Endothelial cell of umbilical vein (primary cell): Measurements from ENCODE around the gene IMPG2. TPM values are rescaled to one million over a fixed set of nuclear protein-coding genes. Genes with fewer than 3 reads are reported as not detected.

Experiments used
- BruUV-seq: library from RNA; stranded (reverse); fragments of 400-500 nt; replicated peaks from 2 replicates; lab custom pipeline; 2021; lab: Mats Ljungman, UMichigan
- CTCF ChIA-PET: fragments of 300-600, 350-600 bp; sonication (Branson Sonifier 250); formaldehyde crosslinking; loops from one replicate; lab custom pipeline; 2021; ENCODE audit warnings: antibody characterized with exemption, inconsistent platforms; lab: Charles Lee
- POLR2A ChIA-PET: fragments of 300-600, 350-600 bp; sonication (Branson Sonifier 250); formaldehyde crosslinking; loops from one replicate; lab custom pipeline; 2021; ENCODE audit warnings: antibody characterized with exemption, inconsistent platforms; lab: Charles Lee
- DNase-seq: peaks from one replicate; pipeline ENCODE4 v3.0.0-alpha.2; 2011; ENCODE audit warnings: low read depth, low spot score
- FAIRE-seq: peaks from 2 replicates; lab custom pipeline; 2011; peaks lifted over from hg19 to GRCh38; lab: Jason Lieb, UNC
- H2AFZ ChIP-seq: 2 replicates; pipeline ENCODE4 v1.6.0; 2012; ENCODE audit warnings: low read depth, low read length, control low read depth, inconsistent platforms
- H3K27ac ChIP-seq: 2 replicates; pipeline ENCODE4 v1.5.1; 2011; ENCODE audit warnings: low read depth, mild to moderate bottlenecking, control low read depth, low read length, moderate library complexity; ENCODE audit not compliant: insufficient read depth
- H3K27me3 ChIP-seq, 2 experiments: 2 replicates each; pipeline versions ENCODE4 v1.6.0 to v1.6.1; 2011; ENCODE audit warnings: low read length in 2 of 2, mixed read lengths in 1 of 2; ENCODE audit not compliant: control insufficient read depth in 2 of 2, insufficient read depth in 2 of 2
- H3K36me3 ChIP-seq, 2 experiments: 2 replicates in 1 of 2; 3 replicates in 1 of 2; pipeline ENCODE4 v1.5.1; 2011; ENCODE audit warnings: low read length in 2 of 2, mild to moderate bottlenecking in 1 of 2, moderate library complexity in 1 of 2; ENCODE audit not compliant: control insufficient read depth in 2 of 2, insufficient read depth in 2 of 2; ENCODE audit errors: extremely low read depth in 1 of 2
- H3K4me1 ChIP-seq: 3 replicates; pipeline ENCODE4 v1.5.1; 2011; ENCODE audit warnings: mild to moderate bottlenecking, low read length; ENCODE audit not compliant: control insufficient read depth, insufficient read depth; ENCODE audit errors: extremely low read depth
- H3K4me2 ChIP-seq: 2 replicates; pipeline ENCODE4 v1.6.1; 2011; ENCODE audit warnings: low read length, control low read depth, mixed read lengths; ENCODE audit not compliant: insufficient read depth
- H3K4me3 ChIP-seq, 3 experiments: fragments of 200-600 bp in 1 of 3; sonication (generic), shearing (Covaris generic) in 1 of 3; replicated peaks in 1 of 3; 2 replicates each; pipeline ENCODE4 v1.5.1; 2011 to 2016; ENCODE audit warnings: control low read depth in 3 of 3, low read length in 3 of 3, mild to moderate bottlenecking in 2 of 3, inconsistent platforms in 1 of 3, low read depth in 1 of 3, moderate library complexity in 1 of 3; ENCODE audit not compliant: insufficient read depth in 1 of 3
- H3K79me2 ChIP-seq: 2 replicates; pipeline ENCODE4 v1.6.0; 2012; ENCODE audit warnings: low read length, inconsistent platforms; ENCODE audit not compliant: control insufficient read depth, insufficient read depth
- H3K9ac ChIP-seq: replicated peaks from 2 replicates; pipeline ENCODE3; 2011; ENCODE audit warnings: low read length, control low read depth; ENCODE audit not compliant: insufficient read depth; ENCODE audit errors: extremely low read depth
- H3K9me1 ChIP-seq: replicated peaks from 3 replicates; pipeline ENCODE4 v1.6.0; 2011; ENCODE audit warnings: mild to moderate bottlenecking, low read length; ENCODE audit not compliant: control insufficient read depth, insufficient read depth; ENCODE audit errors: extremely low read depth
- H3K9me3 ChIP-seq: replicated peaks from 2 replicates; pipeline ENCODE4 v1.5.1; 2012; ENCODE audit warnings: low read length, inconsistent platforms; ENCODE audit not compliant: control insufficient read depth, insufficient read depth
- H4K20me1 ChIP-seq: replicated peaks from 2 replicates; pipeline ENCODE3; 2011; ENCODE audit warnings: mild to moderate bottlenecking, low read length; ENCODE audit not compliant: control insufficient read depth, insufficient read depth; ENCODE audit errors: extremely low read depth
- CTCF ChIP-seq, 2 donors: IDR thresholded peaks; 1 replicate in 1 of 2; 2 replicates in 1 of 2; pipeline ENCODE4 v1.5.1; 2011; ENCODE audit warnings: low read length in 2 of 2, mild to moderate bottlenecking in 2 of 2, moderate library complexity in 2 of 2, control low read depth in 1 of 2, inconsistent platforms in 1 of 2, low read depth in 1 of 2; ENCODE audit not compliant: insufficient read depth in 1 of 2; ENCODE audit errors: extremely low read depth in 1 of 2
- EZH2 ChIP-seq: IDR thresholded peaks from 2 replicates; pipeline ENCODE4 v1.6.1; 2012; ENCODE audit warnings: borderline replicate concordance, low read depth, mild to moderate bottlenecking, moderate library complexity, low read length, inconsistent platforms; ENCODE audit not compliant: severe bottlenecking
- FOS ChIP-seq: IDR thresholded peaks from 2 replicates; pipeline ENCODE4 v1.6.1; 2011; ENCODE audit warnings: mild to moderate bottlenecking, low read length, moderate library complexity, borderline replicate concordance; ENCODE audit not compliant: insufficient read depth
- GATA2 ChIP-seq: IDR thresholded peaks from 2 replicates; pipeline ENCODE4 v1.7.0; 2011; ENCODE audit warnings: low read depth, mild to moderate bottlenecking, moderate library complexity, mixed read lengths, low read length; ENCODE audit not compliant: insufficient read length, insufficient read depth
- JUN ChIP-seq: IDR thresholded peaks from 2 replicates; pipeline ENCODE4 v1.6.1; 2011; ENCODE audit warnings: borderline replicate concordance, low read depth; ENCODE audit not compliant: insufficient read length, insufficient read depth
- MYC ChIP-seq: IDR thresholded peaks from one replicate; pipeline ENCODE4 v1.6.1; 2011; ENCODE audit warnings: mild to moderate bottlenecking, low read depth, low read length
- POLR2A ChIP-seq: IDR thresholded peaks from 2 replicates; pipeline ENCODE4 v1.6.1; 2012; ENCODE audit warnings: low read depth, mild to moderate bottlenecking, control low read depth, low read length
- POLR2AphosphoS5 ChIP-seq: IDR thresholded peaks from 2 replicates; pipeline ENCODE4 v1.6.1; 2012; ENCODE audit warnings: low read depth, mild to moderate bottlenecking, control low read depth, low read length, moderate library complexity; ENCODE audit not compliant: insufficient read depth
- dilution Hi-C: fragments of 300-500 bp; cut with MboI; formaldehyde crosslinking; loops from one replicate; pipeline ENCODE4 v1.15.0; 2019; ENCODE audit warnings: low sequenced_read_pairs; ENCODE audit not compliant: extremely low pct_ligation_motif_present
- intact Hi-C: fragments of 100-400 bp; cut with micrococcal nuclease; formaldehyde crosslinking; loops from one replicate; pipeline ENCODE4 v1.10.0; 2022
- polyA plus RNA-seq, 4 experiments: library from polyadenylated mRNA; depleted of rRNA in 3 of 4; stranded (reverse) in 3 of 4; unstranded in 1 of 4; fragments of >200 nt; gene quantifications; 2 replicates each; pipeline versions ENCODE4 v1.2.1 to v1.2.3, GENCODE V29; 2011 to 2012; ENCODE audit warnings: missing spikeins in 1 of 4
- total RNA-seq: library from RNA; stranded (reverse); gene quantifications from 2 replicates; pipeline ENCODE4 v1.2.3, GENCODE V29; 2021
- TF ChIP-seq, protein P1 (sequence below): IDR thresholded peaks from 2 replicates; pipeline ENCODE4 v1.6.1; 2011; ENCODE audit not compliant: insufficient read depth, insufficient read length

The IMPG2 gene
- total and polyA plus RNA-seq, 2 donors (not counting 3 experiments of a cell fraction or from before 2014, with no cell fraction given), result 0.39 to 0.71 TPM

DNA sequence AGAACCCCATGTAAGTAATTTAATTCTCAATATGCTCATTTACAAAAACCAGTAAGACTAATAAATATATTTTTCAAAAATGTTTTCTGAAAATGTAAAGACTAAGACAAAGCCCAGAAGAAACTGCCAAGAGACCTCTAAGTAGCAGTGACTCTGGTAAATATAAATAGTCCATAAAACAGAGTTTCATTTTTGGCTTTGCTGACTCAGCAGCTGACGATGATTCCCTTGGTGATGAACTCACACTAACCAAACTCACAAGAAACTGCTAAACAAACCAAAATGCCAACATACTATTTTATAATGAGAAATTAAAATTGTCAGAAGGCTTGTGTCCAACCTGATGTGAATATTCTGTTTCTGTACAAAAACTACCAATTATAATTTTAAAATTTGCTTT, 31.5 kb upstream of the IMPG2 start:
- Histone ChIP-seq H3K9me3 (no peaks in the 10 kb centered on the region), H3K9ac (no peak overlapping the region), H3K79me2 (no peaks in the 10 kb centered on the region), H4K20me1 (no peaks in the 10 kb centered on the region), H3K27ac (no peak overlapping the region), H2AFZ (no peak overlapping the region), H3K4me1 (no peaks in the 10 kb centered on the region), H3K4me3 (no peak overlapping the region), H3K4me2 (no peak overlapping the region), H3K27me3 (no peaks in the 10 kb centered on the region), H3K36me3 (no peaks in the 10 kb centered on the region), H3K9me1 (no peaks in the 10 kb centered on the region)
- intact Hi-C loops, result no loop called here
- dilution Hi-C loops, result no loop called here
- TF ChIP-seq EZH2, result no peak
- BruUV-seq, result no TSS peak
- POLR2A ChIA-PET, result no interaction called here
- CTCF ChIA-PET, result interaction anchor here (1.2 to 1.4 kb wide), 2 partner anchors 27 to 49 kb away, joined by 3 to 5 read pairs; no protein-coding TSS in a partner anchor
- DNase-seq, result no peak
- FAIRE-seq, result no peak

DNA sequence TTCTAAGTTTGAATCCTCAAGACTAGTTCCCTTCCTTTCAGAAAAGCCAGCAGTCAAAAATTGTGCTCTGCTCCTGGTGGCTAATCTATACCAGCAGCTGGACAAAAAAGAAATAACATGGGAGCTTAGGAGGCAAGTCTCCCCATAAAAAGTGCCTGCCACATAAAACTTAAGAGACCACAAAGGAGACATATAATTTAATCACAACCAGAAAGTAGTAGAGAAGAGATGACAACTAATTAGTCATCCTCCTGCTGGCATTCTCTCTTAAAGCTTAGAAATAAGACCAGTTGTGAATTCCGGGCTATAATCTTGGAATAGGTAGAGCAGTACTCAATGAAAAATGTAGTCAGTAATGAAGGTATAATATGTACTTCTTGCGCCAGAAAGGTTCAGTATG, 20.2 kb upstream of the IMPG2 start:
- intact Hi-C loops (no loop called here), dilution Hi-C loops (no loop called here)
- H3K27me3 ChIP-seq, result no peaks in the 10 kb centered on the region
- H2AFZ ChIP-seq, result no peak overlapping the region
- H3K79me2 ChIP-seq, result no peaks in the 10 kb centered on the region
- no peak overlapping the region for H3K4me2 ChIP-seq
- H3K4me3 ChIP-seq, result no peak overlapping the region
- TF ChIP-seq CTCF (IDR thresholded peaks at IDR 0.05; ENCODE audit: extremely low read depth in 1 of 2, insufficient read depth in 1 of 2, low read depth in 1 of 2, low read length in 2 of 2) (no peak), EZH2 (no peak), POLR2AphosphoS5 (no peak), POLR2A (no peak), JUN (no peak), FOS (no peak), MYC (no peak), GATA2 (no peak)
- TF ChIP-seq, protein P1, sequence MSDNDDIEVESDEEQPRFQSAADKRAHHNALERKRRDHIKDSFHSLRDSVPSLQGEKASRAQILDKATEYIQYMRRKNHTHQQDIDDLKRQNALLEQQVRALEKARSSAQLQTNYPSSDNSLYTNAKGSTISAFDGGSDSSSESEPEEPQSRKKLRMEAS, result no peak
- H3K9me3 ChIP-seq, result no peaks in the 10 kb centered on the region
- BruUV-seq, result no TSS peak
- no peak overlapping the region for H3K9ac ChIP-seq
- ChIA-PET POLR2A (no interaction called here), CTCF (interaction anchor here (0.8 to 2.3 kb wide), 2 partner anchors 16 to 145 kb away, joined by 3 to 7 read pairs; no protein-coding TSS in a partner anchor)
- no peaks in the 10 kb centered on the region for H3K36me3 ChIP-seq
- H3K4me1 ChIP-seq, result no peaks in the 10 kb centered on the region
- no peaks in the 10 kb centered on the region for H4K20me1 ChIP-seq
- no peak overlapping the region for H3K27ac ChIP-seq
- no peaks in the 10 kb centered on the region for H3K9me1 ChIP-seq
- no peak for DNase-seq
- no peak for FAIRE-seq
